GM12878 (cell line): Measurements from ENCODE around the gene CCDC149.

Experiments used
- CHD4 ChIP-seq: fragments of 200-600 bp; sonication (generic); IDR thresholded peaks from 2 replicates; pipeline ENCODE4 v1.6.1; 2016; ENCODE audit warnings: mild to moderate bottlenecking
- CREB1 ChIP-seq: IDR thresholded peaks from 2 replicates; pipeline ENCODE4 v1.6.1; 2012; ENCODE audit warnings: low read depth, mild to moderate bottlenecking, inconsistent platforms
- EZH2 ChIP-seq: IDR thresholded peaks from 2 replicates; pipeline ENCODE4 v1.6.1; 2012; ENCODE audit warnings: low read depth, mild to moderate bottlenecking, control low read depth, inconsistent platforms, low read length, borderline replicate concordance; ENCODE audit not compliant: control insufficient read depth
- POLR2A ChIP-seq: IDR thresholded peaks from 2 replicates; pipeline ENCODE4 v1.6.1; 2011; ENCODE audit warnings: low read depth, mild to moderate bottlenecking, low read length
- POLR2AphosphoS5 ChIP-seq: IDR thresholded peaks from 2 replicates; pipeline ENCODE4 v1.6.1; 2011; ENCODE audit warnings: mild to moderate bottlenecking, low read length, inconsistent platforms
- SP1 ChIP-seq: IDR thresholded peaks from one replicate; pipeline ENCODE4 v1.6.1; 2011; ENCODE audit warnings: low read depth, low read length
- TAF1 ChIP-seq: IDR thresholded peaks from 2 replicates; pipeline ENCODE4 v1.6.1; 2011; ENCODE audit warnings: mild to moderate bottlenecking, low read depth, low read length, borderline replicate concordance
- ZNF274 ChIP-seq: IDR thresholded peaks from one replicate; pipeline ENCODE4 v1.8.0; 2011; ENCODE audit not compliant: insufficient read length, insufficient read depth
- TF ChIP-seq, protein P1 (sequence below), 3 experiments: IDR thresholded peaks in 2 of 3; conservative IDR thresholded peaks in 1 of 3; 2 replicates each; pipeline ENCODE4 v1.5.1; 2011; ENCODE audit warnings: low read depth in 3 of 3, low read length in 3 of 3, mild to moderate bottlenecking in 3 of 3, control low read depth in 2 of 3, moderate library complexity in 2 of 3, inconsistent platforms in 1 of 3, mixed read lengths in 1 of 3; ENCODE audit not compliant: control insufficient read depth in 2 of 3, insufficient read depth in 1 of 3; ENCODE audit errors: extremely low read depth in 1 of 3

DNA sequence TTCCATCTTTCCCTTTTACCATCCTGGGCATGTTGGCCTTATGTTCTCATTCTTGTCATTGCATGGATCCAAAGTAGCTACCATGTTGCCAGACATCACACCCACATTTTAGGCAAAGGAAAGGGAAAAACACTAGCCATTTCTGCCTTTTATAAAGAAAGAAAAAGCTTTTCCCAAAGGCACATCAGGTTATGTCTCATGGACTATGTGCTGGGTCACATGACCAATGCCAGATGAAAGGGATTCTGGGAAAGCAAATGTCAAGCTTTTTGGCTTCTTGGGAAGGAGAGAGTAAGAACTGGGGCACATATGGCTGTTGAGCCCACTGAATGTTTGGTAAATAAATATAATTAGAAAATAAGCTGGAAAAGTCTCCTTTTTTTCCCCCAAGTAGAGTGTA lies 121.8 kb downstream of the CCDC149 start:
- TF ChIP-seq POLR2A (no peak), POLR2AphosphoS5 (no peak), SP1 (no peak), ZNF274 (no peak), CHD4 (no peak), CREB1 (no peak), TAF1 (no peak), EZH2 (no peak)
- TF ChIP-seq, protein P1, sequence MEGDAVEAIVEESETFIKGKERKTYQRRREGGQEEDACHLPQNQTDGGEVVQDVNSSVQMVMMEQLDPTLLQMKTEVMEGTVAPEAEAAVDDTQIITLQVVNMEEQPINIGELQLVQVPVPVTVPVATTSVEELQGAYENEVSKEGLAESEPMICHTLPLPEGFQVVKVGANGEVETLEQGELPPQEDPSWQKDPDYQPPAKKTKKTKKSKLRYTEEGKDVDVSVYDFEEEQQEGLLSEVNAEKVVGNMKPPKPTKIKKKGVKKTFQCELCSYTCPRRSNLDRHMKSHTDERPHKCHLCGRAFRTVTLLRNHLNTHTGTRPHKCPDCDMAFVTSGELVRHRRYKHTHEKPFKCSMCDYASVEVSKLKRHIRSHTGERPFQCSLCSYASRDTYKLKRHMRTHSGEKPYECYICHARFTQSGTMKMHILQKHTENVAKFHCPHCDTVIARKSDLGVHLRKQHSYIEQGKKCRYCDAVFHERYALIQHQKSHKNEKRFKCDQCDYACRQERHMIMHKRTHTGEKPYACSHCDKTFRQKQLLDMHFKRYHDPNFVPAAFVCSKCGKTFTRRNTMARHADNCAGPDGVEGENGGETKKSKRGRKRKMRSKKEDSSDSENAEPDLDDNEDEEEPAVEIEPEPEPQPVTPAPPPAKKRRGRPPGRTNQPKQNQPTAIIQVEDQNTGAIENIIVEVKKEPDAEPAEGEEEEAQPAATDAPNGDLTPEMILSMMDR (IDR thresholded peaks at IDR 0.05 in 2 of 3, conservative IDR thresholded peaks at IDR 0.05 in 1 of 3; ENCODE audit: control insufficient read depth in 2 of 3, extremely low read depth in 1 of 3, insufficient read depth in 1 of 3, low read depth in 3 of 3, low read length in 3 of 3), result no peak
